ENCODE results near the gene KCNJ4.

Gene KCNJ4

DNA sequence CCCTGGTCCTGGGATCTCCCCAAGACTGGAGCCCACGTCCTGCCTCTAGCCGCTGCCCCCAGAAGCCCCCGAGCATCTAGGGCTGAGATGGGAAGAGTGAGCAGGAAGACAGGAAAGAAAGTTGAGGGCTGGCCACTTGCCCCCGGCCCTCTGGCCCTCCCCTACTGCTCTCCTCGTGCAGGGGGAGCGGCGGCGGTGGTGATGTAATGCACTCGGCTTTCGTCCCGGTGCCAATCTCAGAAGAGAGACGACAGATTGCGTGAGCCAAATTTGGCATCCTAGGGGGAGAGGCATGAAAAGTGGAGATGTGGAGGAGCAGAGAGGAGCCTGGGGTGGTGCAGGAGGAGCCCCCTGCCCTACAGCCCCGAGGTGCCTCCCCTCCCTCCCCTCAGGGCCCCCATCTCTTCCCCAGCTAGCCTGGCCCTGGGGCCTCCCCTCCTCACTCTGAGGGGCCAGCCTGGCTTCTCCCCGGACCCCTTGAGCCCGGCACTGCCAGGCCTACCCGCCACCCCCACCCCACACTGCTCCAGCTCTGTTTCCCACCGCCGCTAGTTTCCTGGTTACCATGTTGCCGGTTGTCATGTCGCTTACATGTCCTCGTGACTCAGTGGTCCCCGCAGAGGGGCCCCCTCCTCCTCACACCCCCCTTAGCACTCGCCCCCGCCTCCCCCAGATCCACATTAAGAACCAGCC is 2.5 kb downstream of the KCNJ4 start (continued):
- TF ChIP-seq, protein P1, sequence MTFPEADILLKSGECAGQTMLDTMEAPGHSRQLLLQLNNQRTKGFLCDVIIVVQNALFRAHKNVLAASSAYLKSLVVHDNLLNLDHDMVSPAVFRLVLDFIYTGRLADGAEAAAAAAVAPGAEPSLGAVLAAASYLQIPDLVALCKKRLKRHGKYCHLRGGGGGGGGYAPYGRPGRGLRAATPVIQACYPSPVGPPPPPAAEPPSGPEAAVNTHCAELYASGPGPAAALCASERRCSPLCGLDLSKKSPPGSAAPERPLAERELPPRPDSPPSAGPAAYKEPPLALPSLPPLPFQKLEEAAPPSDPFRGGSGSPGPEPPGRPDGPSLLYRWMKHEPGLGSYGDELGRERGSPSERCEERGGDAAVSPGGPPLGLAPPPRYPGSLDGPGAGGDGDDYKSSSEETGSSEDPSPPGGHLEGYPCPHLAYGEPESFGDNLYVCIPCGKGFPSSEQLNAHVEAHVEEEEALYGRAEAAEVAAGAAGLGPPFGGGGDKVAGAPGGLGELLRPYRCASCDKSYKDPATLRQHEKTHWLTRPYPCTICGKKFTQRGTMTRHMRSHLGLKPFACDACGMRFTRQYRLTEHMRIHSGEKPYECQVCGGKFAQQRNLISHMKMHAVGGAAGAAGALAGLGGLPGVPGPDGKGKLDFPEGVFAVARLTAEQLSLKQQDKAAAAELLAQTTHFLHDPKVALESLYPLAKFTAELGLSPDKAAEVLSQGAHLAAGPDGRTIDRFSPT (tag by site-specific recombination; IDR thresholded peaks at IDR 0.05) = 0 out of 2 replicates have a peak, but pooled peaks have one; percentile 15
- TF ChIP-seq, protein P2, sequence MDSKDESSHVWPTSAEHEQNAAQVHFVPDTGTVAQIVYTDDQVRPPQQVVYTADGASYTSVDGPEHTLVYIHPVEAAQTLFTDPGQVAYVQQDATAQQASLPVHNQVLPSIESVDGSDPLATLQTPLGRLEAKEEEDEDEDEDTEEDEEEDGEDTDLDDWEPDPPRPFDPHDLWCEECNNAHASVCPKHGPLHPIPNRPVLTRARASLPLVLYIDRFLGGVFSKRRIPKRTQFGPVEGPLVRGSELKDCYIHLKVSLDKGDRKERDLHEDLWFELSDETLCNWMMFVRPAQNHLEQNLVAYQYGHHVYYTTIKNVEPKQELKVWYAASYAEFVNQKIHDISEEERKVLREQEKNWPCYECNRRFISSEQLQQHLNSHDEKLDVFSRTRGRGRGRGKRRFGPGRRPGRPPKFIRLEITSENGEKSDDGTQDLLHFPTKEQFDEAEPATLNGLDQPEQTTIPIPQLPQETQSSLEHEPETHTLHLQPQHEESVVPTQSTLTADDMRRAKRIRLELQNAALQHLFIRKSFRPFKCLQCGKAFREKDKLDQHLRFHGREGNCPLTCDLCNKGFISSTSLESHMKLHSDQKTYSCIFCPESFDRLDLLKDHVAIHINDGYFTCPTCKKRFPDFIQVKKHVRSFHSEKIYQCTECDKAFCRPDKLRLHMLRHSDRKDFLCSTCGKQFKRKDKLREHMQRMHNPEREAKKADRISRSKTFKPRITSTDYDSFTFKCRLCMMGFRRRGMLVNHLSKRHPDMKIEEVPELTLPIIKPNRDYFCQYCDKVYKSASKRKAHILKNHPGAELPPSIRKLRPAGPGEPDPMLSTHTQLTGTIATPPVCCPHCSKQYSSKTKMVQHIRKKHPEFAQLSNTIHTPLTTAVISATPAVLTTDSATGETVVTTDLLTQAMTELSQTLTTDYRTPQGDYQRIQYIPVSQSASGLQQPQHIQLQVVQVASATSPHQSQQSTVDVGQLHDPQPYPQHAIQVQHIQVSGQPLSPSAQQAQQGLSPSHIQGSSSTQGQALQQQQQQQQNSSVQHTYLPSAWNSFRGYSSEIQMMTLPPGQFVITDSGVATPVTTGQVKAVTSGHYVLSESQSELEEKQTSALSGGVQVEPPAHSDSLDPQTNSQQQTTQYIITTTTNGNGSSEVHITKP (tag by site-specific recombination; IDR thresholded peaks at IDR 0.05) = peak; percentile 40; the same call in 1 of the 2 replicates
- TF ChIP-seq ZFP69B (tag by site-specific recombination; IDR thresholded peaks at IDR 0.05) (no peak), ZNF184 (tag by site-specific recombination; IDR thresholded peaks at IDR 0.05) (no peak), ZBTB17 (tag by site-specific recombination; IDR thresholded peaks at IDR 0.05) (peak; percentile 66), ZNF747 (tag by site-specific recombination; IDR thresholded peaks at IDR 0.05) (no peak), REPIN1 (tag by site-specific recombination; IDR thresholded peaks at IDR 0.05; ENCODE audit: low read depth) (no peak), ZNF707 (tag by site-specific recombination; IDR thresholded peaks at IDR 0.05) (no peak), ZNF133 (tag by site-specific recombination; IDR thresholded peaks at IDR 0.05) (no peak), ZEB2 (tag by site-specific recombination; IDR thresholded peaks at IDR 0.05) (0 out of 2 replicates have a peak, but pooled peaks have one; percentile 43), ZNF10 (tag by site-specific recombination; IDR thresholded peaks at IDR 0.05) (no peak), ZNF202 (tag by site-specific recombination; IDR thresholded peaks at IDR 0.05; ENCODE audit: borderline replicate concordance) (no peak), ZNF830 (tag by site-specific recombination; IDR thresholded peaks at IDR 0.05; ENCODE audit: low read depth) (no peak), ZNF629 (tag by site-specific recombination; IDR thresholded peaks at IDR 0.05) (peak; percentile 62)
- TF ChIP-seq, protein P3, sequence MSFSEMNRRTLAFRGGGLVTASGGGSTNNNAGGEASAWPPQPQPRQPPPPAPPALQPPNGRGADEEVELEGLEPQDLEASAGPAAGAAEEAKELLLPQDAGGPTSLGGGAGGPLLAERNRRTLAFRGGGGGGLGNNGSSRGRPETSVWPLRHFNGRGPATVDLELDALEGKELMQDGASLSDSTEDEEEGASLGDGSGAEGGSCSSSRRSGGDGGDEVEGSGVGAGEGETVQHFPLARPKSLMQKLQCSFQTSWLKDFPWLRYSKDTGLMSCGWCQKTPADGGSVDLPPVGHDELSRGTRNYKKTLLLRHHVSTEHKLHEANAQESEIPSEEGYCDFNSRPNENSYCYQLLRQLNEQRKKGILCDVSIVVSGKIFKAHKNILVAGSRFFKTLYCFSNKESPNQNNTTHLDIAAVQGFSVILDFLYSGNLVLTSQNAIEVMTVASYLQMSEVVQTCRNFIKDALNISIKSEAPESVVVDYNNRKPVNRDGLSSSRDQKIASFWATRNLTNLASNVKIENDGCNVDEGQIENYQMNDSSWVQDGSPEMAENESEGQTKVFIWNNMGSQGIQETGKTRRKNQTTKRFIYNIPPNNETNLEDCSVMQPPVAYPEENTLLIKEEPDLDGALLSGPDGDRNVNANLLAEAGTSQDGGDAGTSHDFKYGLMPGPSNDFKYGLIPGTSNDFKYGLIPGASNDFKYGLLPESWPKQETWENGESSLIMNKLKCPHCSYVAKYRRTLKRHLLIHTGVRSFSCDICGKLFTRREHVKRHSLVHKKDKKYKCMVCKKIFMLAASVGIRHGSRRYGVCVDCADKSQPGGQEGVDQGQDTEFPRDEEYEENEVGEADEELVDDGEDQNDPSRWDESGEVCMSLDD (tag by site-specific recombination; IDR thresholded peaks at IDR 0.05) = no peak
- TF ChIP-seq, protein P4, sequence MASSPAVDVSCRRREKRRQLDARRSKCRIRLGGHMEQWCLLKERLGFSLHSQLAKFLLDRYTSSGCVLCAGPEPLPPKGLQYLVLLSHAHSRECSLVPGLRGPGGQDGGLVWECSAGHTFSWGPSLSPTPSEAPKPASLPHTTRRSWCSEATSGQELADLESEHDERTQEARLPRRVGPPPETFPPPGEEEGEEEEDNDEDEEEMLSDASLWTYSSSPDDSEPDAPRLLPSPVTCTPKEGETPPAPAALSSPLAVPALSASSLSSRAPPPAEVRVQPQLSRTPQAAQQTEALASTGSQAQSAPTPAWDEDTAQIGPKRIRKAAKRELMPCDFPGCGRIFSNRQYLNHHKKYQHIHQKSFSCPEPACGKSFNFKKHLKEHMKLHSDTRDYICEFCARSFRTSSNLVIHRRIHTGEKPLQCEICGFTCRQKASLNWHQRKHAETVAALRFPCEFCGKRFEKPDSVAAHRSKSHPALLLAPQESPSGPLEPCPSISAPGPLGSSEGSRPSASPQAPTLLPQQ (tag by site-specific recombination; IDR thresholded peaks at IDR 0.05) = peak; percentile 29; the same call in 1 of the 2 replicates
- TF ChIP-seq, protein P5, sequence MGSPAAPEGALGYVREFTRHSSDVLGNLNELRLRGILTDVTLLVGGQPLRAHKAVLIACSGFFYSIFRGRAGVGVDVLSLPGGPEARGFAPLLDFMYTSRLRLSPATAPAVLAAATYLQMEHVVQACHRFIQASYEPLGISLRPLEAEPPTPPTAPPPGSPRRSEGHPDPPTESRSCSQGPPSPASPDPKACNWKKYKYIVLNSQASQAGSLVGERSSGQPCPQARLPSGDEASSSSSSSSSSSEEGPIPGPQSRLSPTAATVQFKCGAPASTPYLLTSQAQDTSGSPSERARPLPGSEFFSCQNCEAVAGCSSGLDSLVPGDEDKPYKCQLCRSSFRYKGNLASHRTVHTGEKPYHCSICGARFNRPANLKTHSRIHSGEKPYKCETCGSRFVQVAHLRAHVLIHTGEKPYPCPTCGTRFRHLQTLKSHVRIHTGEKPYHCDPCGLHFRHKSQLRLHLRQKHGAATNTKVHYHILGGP (tag by site-specific recombination; IDR thresholded peaks at IDR 0.05) = no peak
- TF ChIP-seq, protein P6, sequence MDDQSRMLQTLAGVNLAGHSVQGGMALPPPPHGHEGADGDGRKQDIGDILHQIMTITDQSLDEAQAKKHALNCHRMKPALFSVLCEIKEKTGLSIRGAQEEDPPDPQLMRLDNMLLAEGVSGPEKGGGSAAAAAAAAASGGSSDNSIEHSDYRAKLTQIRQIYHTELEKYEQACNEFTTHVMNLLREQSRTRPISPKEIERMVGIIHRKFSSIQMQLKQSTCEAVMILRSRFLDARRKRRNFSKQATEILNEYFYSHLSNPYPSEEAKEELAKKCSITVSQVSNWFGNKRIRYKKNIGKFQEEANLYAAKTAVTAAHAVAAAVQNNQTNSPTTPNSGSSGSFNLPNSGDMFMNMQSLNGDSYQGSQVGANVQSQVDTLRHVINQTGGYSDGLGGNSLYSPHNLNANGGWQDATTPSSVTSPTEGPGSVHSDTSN (CRISPR knock-in tag; IDR thresholded peaks at IDR 0.05) = no peak
- TF ChIP-seq, protein P7, sequence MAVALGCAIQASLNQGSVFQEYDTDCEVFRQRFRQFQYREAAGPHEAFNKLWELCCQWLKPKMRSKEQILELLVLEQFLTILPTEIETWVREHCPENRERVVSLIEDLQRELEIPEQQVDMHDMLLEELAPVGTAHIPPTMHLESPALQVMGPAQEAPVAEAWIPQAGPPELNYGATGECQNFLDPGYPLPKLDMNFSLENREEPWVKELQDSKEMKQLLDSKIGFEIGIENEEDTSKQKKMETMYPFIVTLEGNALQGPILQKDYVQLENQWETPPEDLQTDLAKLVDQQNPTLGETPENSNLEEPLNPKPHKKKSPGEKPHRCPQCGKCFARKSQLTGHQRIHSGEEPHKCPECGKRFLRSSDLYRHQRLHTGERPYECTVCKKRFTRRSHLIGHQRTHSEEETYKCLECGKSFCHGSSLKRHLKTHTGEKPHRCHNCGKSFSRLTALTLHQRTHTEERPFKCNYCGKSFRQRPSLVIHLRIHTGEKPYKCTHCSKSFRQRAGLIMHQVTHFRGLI (tag by site-specific recombination; IDR thresholded peaks at IDR 0.05) = no peak
- TF ChIP-seq, protein P8, sequence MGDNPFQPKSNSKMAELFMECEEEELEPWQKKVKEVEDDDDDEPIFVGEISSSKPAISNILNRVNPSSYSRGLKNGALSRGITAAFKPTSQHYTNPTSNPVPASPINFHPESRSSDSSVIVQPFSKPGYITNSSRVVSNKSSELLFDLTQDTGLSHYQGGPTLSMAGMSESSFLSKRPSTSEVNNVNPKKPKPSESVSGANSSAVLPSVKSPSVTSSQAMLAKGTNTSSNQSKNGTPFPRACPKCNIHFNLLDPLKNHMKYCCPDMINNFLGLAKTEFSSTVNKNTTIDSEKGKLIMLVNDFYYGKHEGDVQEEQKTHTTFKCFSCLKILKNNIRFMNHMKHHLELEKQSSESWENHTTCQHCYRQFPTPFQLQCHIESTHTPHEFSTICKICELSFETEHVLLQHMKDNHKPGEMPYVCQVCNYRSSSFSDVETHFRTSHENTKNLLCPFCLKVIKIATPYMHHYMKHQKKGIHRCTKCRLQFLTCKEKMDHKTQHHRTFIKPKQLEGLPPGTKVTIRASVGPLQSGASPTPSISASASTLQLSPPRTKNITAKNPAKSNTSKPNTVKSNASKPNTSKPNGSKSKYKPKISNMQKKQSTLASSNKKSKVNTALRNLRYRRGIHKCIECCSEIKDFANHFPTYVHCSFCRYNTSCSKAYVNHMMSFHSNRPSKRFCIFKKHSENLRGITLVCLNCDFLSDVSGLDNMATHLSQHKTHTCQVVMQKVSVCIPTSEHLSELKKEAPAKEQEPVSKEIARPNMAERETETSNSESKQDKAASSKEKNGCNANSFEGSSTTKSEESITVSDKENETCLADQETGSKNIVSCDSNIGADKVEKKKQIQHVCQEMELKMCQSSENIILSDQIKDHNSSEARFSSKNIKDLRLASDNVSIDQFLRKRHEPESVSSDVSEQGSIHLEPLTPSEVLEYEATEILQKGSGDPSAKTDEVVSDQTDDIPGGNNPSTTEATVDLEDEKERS (tag by site-specific recombination; IDR thresholded peaks at IDR 0.05) = no peak
